ENCODE results near the gene LEKR1. TPM values are rescaled to one million over a fixed set of nuclear protein-coding genes. Genes with fewer than 3 reads are reported as not detected.
A peak's percentile ranks its signal among the peaks of the same experiment; 100 is the strongest.

Gene LEKR1
- polyA plus RNA-seq, 1 experiment, result 0.12 TPM

- ChIA-PET CTCF (interaction anchor here (1.3 to 10.4 kb wide), 5 partner anchors 9 to 539 kb away, joined by 3 to 140 read pairs (median 10); partner anchors contain the start of gene TIPARP), POLR2A (interaction anchor here (0.5 kb wide), 1 partner anchor 269 kb away, joined by 3 read pairs; no protein-coding TSS in a partner anchor)
- no peak for DNase-seq (ENCODE audit: low read depth)
- Histone ChIP-seq H3K4me3 (ENCODE audit: low read depth, low read length) (no peak overlapping the region), H3K36me3 (ENCODE audit: control insufficient read depth, insufficient read depth, low read length) (no peaks in the 10 kb centered on the region), H3K27me3 (ENCODE audit: control insufficient read depth, insufficient read depth, low read length) (no peaks in the 10 kb centered on the region)
- no peak for TF ChIP-seq CTCF (IDR thresholded peaks at IDR 0.05; ENCODE audit: insufficient read depth, low read depth, low read length)
Observed at GRCh38 chr3:157086060-157086750, 260.1 kb downstream of the LEKR1 start.

GRCh38 chr3:157086775-157087174 is 260.6 kb downstream of the LEKR1 start:
- H3K4me3 ChIP-seq (ENCODE audit: low read depth, low read length), result no peak overlapping the region
- no peak for TF ChIP-seq CTCF (IDR thresholded peaks at IDR 0.05; ENCODE audit: insufficient read depth, low read depth, low read length)
- H3K36me3 ChIP-seq (ENCODE audit: control insufficient read depth, insufficient read depth, low read length), result no peaks in the 10 kb centered on the region
- no peaks in the 10 kb centered on the region for H3K27me3 ChIP-seq (ENCODE audit: control insufficient read depth, insufficient read depth, low read length)
- ChIA-PET POLR2A (interaction anchor here (0.7 kb wide), 1 partner anchor 547 kb away, joined by 6 read pairs; no protein-coding TSS in a partner anchor), CTCF (interaction anchor here (1.1 to 10.4 kb wide), 6 partner anchors 8 to 412 kb away, joined by 3 to 140 read pairs (median 7); partner anchors contain the start of gene TIPARP)
- DNase-seq (ENCODE audit: low read depth), result no peak

GRCh38 chr3:157087373-157087772 is 261.2 kb downstream of the LEKR1 start:
- POLR2A ChIA-PET, result interaction anchor here (0.7 kb wide), 1 partner anchor 548 kb away, joined by 6 read pairs; no protein-coding TSS in a partner anchor
- no peak for DNase-seq (ENCODE audit: low read depth)

GRCh38 chr3:157087780-157088600 is 261.8 kb downstream of the LEKR1 start:
- no peaks in the 10 kb centered on the region for H3K36me3 ChIP-seq (ENCODE audit: control insufficient read depth, insufficient read depth, low read length)
- H3K4me3 ChIP-seq (ENCODE audit: low read depth, low read length), result peak overlapping the region; percentile 54
- CTCF ChIA-PET, result interaction anchor here (0.9 to 10.4 kb wide), 8 partner anchors 8 to 936 kb away, joined by 3 to 140 read pairs (median 4); partner anchors contain the start of gene TIPARP
- H3K27me3 ChIP-seq (ENCODE audit: control insufficient read depth, insufficient read depth, low read length), result no peaks in the 10 kb centered on the region
- POLR2A ChIA-PET, result interaction anchor here (0.6 to 1.0 kb wide), 5 partner anchors 20 to 549 kb away, joined by 3 to 6 read pairs (median 3); no protein-coding TSS in a partner anchor
- no peak for TF ChIP-seq CTCF (IDR thresholded peaks at IDR 0.05; ENCODE audit: insufficient read depth, low read depth, low read length)
- no peak for DNase-seq (ENCODE audit: low read depth)

More at GRCh38 chr3:157087373-157087772, 261.2 kb downstream of the LEKR1 start:
- TF ChIP-seq CTCF (IDR thresholded peaks at IDR 0.05; ENCODE audit: insufficient read depth, low read depth, low read length), result no peak
- Histone ChIP-seq H3K36me3 (ENCODE audit: control insufficient read depth, insufficient read depth, low read length) (no peaks in the 10 kb centered on the region), H3K4me3 (ENCODE audit: low read depth, low read length) (no peak overlapping the region), H3K27me3 (ENCODE audit: control insufficient read depth, insufficient read depth, low read length) (no peaks in the 10 kb centered on the region)
- CTCF ChIA-PET, result interaction anchor here (1.1 to 10.4 kb wide), 6 partner anchors 10 to 935 kb away, joined by 3 to 140 read pairs (median 7); partner anchors contain the start of gene TIPARP
